Measurements from ENCODE around the gene THSD7A.

Gene THSD7A

DNA sequence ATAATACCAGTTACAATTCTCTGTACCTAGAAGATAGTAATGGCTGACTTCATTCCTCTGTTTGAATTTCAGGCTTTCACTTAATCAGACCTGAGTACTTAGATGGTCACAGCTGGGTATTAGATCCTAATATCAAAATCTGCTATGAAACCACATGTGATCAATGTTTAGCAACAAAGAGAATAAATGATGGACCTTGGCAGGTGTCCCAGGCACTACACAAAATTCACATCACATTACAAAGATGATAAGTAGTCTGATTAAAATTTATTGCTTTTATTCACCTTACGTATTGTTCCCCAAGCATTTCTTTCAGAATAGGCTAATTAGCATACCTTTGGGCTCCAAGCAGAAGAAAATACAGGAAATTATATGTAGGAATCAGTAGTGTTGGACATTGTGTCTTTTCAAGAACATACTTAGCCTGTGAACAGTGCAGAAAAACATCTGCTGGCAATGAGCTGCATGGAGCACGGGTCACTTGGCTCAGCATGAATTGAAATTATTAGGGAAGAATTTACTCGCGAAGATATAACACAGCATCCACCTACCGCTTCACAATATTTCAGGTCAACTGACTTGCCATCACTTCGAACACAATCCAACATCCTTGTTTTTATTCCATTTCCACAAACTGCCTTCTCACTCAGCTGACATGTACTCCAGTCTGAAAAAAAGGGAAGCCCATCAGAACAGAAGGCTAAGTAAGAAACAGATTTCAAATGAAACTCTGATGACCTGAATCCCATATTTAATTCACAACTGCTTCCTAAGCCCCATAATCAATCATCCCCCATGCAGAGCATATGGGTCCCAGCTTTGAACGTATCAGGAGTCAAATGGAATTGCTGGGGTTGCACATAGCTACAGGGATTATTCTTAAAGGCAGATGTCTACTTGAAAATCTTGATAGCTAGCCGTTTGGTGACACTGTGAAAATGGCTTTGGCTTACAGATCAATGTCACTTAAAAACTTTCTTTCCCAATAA lies 421.0 kb downstream of the THSD7A start:
- no peak overlapping the region for H3K27ac ChIP-seq
- no peaks in the 10 kb centered on the region for H3K9me3 ChIP-seq (ENCODE audit: control insufficient read depth, low read length)
- no peak overlapping the region for H3K4me2 ChIP-seq (ENCODE audit: low read length)
- no peak overlapping the region for H2AFZ ChIP-seq
- no peak overlapping the region for H3K4me3 ChIP-seq (ENCODE audit: low read depth, low read length)
- no peaks in the 10 kb centered on the region for H3K27me3 ChIP-seq (ENCODE audit: control insufficient read depth, insufficient read depth, low read length)
- H3K36me3 ChIP-seq (ENCODE audit: control insufficient read depth, insufficient read depth, low read length) = no peaks in the 10 kb centered on the region
- peaks cover 4% of the 10 kb centered on the region for H3K4me1 ChIP-seq
- no peak overlapping the region for H3K9ac ChIP-seq
- TF ChIP-seq, protein P1, sequence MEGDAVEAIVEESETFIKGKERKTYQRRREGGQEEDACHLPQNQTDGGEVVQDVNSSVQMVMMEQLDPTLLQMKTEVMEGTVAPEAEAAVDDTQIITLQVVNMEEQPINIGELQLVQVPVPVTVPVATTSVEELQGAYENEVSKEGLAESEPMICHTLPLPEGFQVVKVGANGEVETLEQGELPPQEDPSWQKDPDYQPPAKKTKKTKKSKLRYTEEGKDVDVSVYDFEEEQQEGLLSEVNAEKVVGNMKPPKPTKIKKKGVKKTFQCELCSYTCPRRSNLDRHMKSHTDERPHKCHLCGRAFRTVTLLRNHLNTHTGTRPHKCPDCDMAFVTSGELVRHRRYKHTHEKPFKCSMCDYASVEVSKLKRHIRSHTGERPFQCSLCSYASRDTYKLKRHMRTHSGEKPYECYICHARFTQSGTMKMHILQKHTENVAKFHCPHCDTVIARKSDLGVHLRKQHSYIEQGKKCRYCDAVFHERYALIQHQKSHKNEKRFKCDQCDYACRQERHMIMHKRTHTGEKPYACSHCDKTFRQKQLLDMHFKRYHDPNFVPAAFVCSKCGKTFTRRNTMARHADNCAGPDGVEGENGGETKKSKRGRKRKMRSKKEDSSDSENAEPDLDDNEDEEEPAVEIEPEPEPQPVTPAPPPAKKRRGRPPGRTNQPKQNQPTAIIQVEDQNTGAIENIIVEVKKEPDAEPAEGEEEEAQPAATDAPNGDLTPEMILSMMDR (IDR thresholded peaks at IDR 0.05) = no peak
- no peaks in the 10 kb centered on the region for H3K79me2 ChIP-seq

DNA sequence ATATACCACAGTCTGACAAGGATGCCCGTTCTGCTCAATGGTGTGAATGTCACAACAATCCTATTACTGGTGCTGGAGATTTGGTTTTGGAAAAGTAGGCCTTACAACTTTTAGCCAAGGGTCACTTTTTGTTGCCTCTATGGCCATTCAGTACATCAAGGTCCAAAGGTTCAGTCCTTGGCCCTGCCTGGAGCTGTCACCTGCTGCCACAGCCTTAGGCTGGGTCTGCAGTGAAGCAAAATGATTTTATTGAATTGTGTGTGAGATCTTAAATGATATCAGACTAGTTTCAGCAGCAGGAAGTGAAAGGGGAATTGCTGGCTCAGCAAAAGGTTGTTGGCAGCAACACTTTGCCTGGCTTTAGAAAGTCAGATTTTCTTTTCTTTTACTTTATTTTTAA lies 427.6 kb downstream of the THSD7A start:
- H3K4me1 ChIP-seq = no peaks in the 10 kb centered on the region

DNA sequence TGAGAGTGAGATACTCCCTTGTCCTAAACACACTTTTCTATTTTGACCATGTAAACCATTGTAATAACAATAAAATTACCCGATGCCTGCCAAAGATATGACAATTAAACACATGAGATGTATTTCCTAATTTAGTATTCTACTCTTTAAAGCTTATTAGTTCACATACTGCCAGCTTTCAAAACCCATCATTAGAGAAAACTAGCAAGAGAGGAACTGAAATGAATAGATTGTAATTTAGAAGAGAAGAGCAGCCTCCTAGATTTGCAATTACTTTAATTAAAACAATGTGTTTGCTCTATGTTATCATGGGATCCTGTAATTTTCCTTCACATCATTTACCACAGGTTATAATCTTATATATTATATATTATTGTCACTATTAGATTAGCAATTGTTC lies 428.2 kb downstream of the THSD7A start:
- Histone ChIP-seq H3K9me3 (ENCODE audit: control insufficient read depth, low read length) (no peaks in the 10 kb centered on the region), H2AFZ (no peak overlapping the region), H3K36me3 (ENCODE audit: control insufficient read depth, insufficient read depth, low read length) (no peaks in the 10 kb centered on the region), H3K4me1 (no peaks in the 10 kb centered on the region), H3K4me3 (ENCODE audit: low read depth, low read length) (no peak overlapping the region), H3K27me3 (ENCODE audit: control insufficient read depth, insufficient read depth, low read length) (no peaks in the 10 kb centered on the region), H3K79me2 (no peaks in the 10 kb centered on the region), H3K4me2 (ENCODE audit: low read length) (no peak overlapping the region), H3K27ac (no peak overlapping the region), H3K9ac (no peak overlapping the region)
- TF ChIP-seq, protein P1 (IDR thresholded peaks at IDR 0.05) = no peak

More for the DNA sequence above, 427.6 kb downstream of the THSD7A start:
- H3K4me2 ChIP-seq (ENCODE audit: low read length) = no peak overlapping the region
- no peak overlapping the region for H2AFZ ChIP-seq
- TF ChIP-seq, protein P1 (IDR thresholded peaks at IDR 0.05) = no peak
- H3K27ac ChIP-seq = no peak overlapping the region
- H3K36me3 ChIP-seq (ENCODE audit: control insufficient read depth, insufficient read depth, low read length) = no peaks in the 10 kb centered on the region
- no peaks in the 10 kb centered on the region for H3K9me3 ChIP-seq (ENCODE audit: control insufficient read depth, low read length)
- H3K27me3 ChIP-seq (ENCODE audit: control insufficient read depth, insufficient read depth, low read length) = no peaks in the 10 kb centered on the region
- no peak overlapping the region for H3K4me3 ChIP-seq (ENCODE audit: low read depth, low read length)
- no peaks in the 10 kb centered on the region for H3K79me2 ChIP-seq
- no peak overlapping the region for H3K9ac ChIP-seq

DNA sequence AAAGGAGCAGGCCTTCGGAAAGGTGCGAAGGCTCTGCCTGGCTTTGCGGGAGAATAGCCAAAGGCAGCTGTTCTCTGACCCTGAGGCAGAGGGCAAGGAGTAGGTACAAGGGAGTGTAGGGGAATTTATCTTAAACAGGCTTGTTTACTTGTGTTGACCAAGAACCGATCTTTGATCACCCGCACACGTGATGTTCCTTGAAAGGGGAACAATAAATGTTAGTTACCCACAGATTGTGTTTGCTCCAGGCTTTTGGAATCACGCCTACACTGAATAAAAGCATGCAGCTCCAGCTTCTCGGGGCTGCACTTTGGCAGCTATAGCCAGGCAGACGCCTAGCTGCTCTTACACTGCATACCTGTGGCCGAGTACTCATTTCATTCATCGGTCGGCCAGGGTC lies 437.6 kb downstream of the THSD7A start:
- no peaks in the 10 kb centered on the region for H3K9me3 ChIP-seq (ENCODE audit: control insufficient read depth, low read length)
- no peak overlapping the region for H3K4me3 ChIP-seq (ENCODE audit: low read depth, low read length)
- H3K27me3 ChIP-seq (ENCODE audit: control insufficient read depth, insufficient read depth, low read length) = no peaks in the 10 kb centered on the region
- H3K4me1 ChIP-seq = no peaks in the 10 kb centered on the region
- H3K4me2 ChIP-seq (ENCODE audit: low read length) = no peak overlapping the region
- H3K36me3 ChIP-seq (ENCODE audit: control insufficient read depth, insufficient read depth, low read length) = no peaks in the 10 kb centered on the region
- H3K9ac ChIP-seq = no peak overlapping the region
- H3K79me2 ChIP-seq = no peaks in the 10 kb centered on the region
- no peak overlapping the region for H2AFZ ChIP-seq
- TF ChIP-seq, protein P1 (IDR thresholded peaks at IDR 0.05) = no peak
- H3K27ac ChIP-seq = no peak overlapping the region

Data from parathyroid adenoma (tissue), 2 donors.